HPDE6-E6E7 (cell line): ENCODE data around the gene SCART1.
"Not testable (repeated sequence)": the region's sequence is repeated elsewhere in the genome, so short reads cannot be mapped to it uniquely, and the experiment has no call there.

Experiments used
- DNase-seq: peaks from one replicate; pipeline ENCODE4 v3.0.0; 2011; ENCODE audit warnings: missing footprints; ENCODE audit errors: extremely low spot score

The SCART1 gene

GRCh38 chr10:133474027-133474426, 20.3 kb downstream of the SCART1 start:
- no peak for DNase-seq

- no peak for DNase-seq
These were observed 21.1 kb downstream of the SCART1 start for GRCh38 chr10:133474665-133475424.

GRCh38 chr10:133475425-133475734, 21.6 kb downstream of the SCART1 start:
- DNase-seq: no peak

- no peak for DNase-seq
These were observed 22.3 kb downstream of the SCART1 start for GRCh38 chr10:133475821-133476640.

- DNase-seq: no peak
These were observed 22.9 kb downstream of the SCART1 start for GRCh38 chr10:133476641-133476990.

- no peak for DNase-seq
These were observed 27.4 kb downstream of the SCART1 start for GRCh38 chr10:133481086-133481643.

- no peak for DNase-seq
These were observed 27.9 kb downstream of the SCART1 start for GRCh38 chr10:133481657-133482056.

- DNase-seq: no peak
These were observed 31.1 kb downstream of the SCART1 start for GRCh38 chr10:133484818-133485217.

- DNase-seq: no peak
These were observed 33.3 kb downstream of the SCART1 start for GRCh38 chr10:133487085-133487484.

GRCh38 chr10:133488354-133488753, 34.6 kb downstream of the SCART1 start:
- no peak for DNase-seq

GRCh38 chr10:133489816-133490588, 36.3 kb downstream of the SCART1 start:
- DNase-seq: no peak

GRCh38 chr10:133493562-133493961, 39.8 kb downstream of the SCART1 start:
- DNase-seq: not testable (repeated sequence)

GRCh38 chr10:133497363-133497762, 43.6 kb downstream of the SCART1 start:
- DNase-seq: not testable (repeated sequence)

- DNase-seq: not testable (repeated sequence)
These were observed 45.4 kb downstream of the SCART1 start for GRCh38 chr10:133499176-133499575.

- DNase-seq: not testable (repeated sequence)
These were observed 47.2 kb downstream of the SCART1 start for GRCh38 chr10:133500897-133501296.

GRCh38 chr10:133509700-133510099, 56.0 kb downstream of the SCART1 start:
- no peak for DNase-seq

GRCh38 chr10:133511408-133511807, 57.7 kb downstream of the SCART1 start:
- no peak for DNase-seq

- DNase-seq: no peak
These were observed 58.3 kb downstream of the SCART1 start for GRCh38 chr10:133511907-133512528.

GRCh38 chr10:133515471-133515870, 61.7 kb downstream of the SCART1 start:
- DNase-seq: no peak

GRCh38 chr10:133516057-133516456, 62.3 kb downstream of the SCART1 start:
- DNase-seq: no peak

GRCh38 chr10:133518517-133518916, 64.8 kb downstream of the SCART1 start:
- DNase-seq: not testable (repeated sequence)
